Activated CD8-positive, alpha-beta T cell treated with anti-CD3 and anti-CD28 coated beads for 36 hours (primary cell): ENCODE results near the gene PML. TPM values are rescaled to one million over a fixed set of nuclear protein-coding genes. Genes with fewer than 3 reads are reported as not detected.

Source experiments
- ATAC-seq: fragments of 200-7000 bp; cut with Tn5 transposase; one replicate; pipeline ENCODE4 v1.10.0; 2021; ENCODE audit warnings: mild to moderate bottlenecking, moderate library complexity
- CTCF ChIA-PET: fragments of 350-600 bp; sonication (Branson Sonifier 250); formaldehyde crosslinking; loops from one replicate; lab custom pipeline; 2021; ENCODE audit warnings: antibody characterized with exemption; lab: Charles Lee
- POLR2A ChIA-PET: fragments of 350-600 bp; sonication (Branson Sonifier 250); formaldehyde crosslinking; loops from one replicate; lab custom pipeline; 2021; ENCODE audit warnings: antibody characterized with exemption; lab: Charles Lee
- DNase-seq: peaks from one replicate; pipeline ENCODE4 v3.0.0-alpha.2; 2020
- H3K27ac Mint-ChIP-seq: one replicate; pipeline ENCODE4 v1.8.0; 2021; ENCODE audit warnings: mild to moderate bottlenecking, mixed read lengths
- H3K27me3 Mint-ChIP-seq: one replicate; pipeline ENCODE4 v1.8.0; 2021; ENCODE audit warnings: mixed read lengths
- H3K36me3 Mint-ChIP-seq: one replicate; pipeline ENCODE4 v1.8.0; 2021; ENCODE audit warnings: low read depth, mixed read lengths
- H3K4me1 Mint-ChIP-seq: one replicate; pipeline ENCODE4 v1.8.0; 2021; ENCODE audit warnings: low read depth, mixed read lengths
- H3K4me3 Mint-ChIP-seq: one replicate; pipeline ENCODE4 v1.8.0; 2021; ENCODE audit warnings: mild to moderate bottlenecking, moderate library complexity, mixed read lengths
- H3K9me3 Mint-ChIP-seq: one replicate; pipeline ENCODE4 v1.8.0; 2021; ENCODE audit warnings: mixed read lengths
- intact Hi-C: fragments of 100-400 bp; cut with micrococcal nuclease; formaldehyde crosslinking; loops from one replicate; pipeline ENCODE4 v1.10.0; 2022
- total RNA-seq, 2 experiments: library from RNA; stranded (reverse); gene quantifications; one replicate each; pipeline ENCODE4 v1.2.3, GENCODE V29; 2021
- TF ChIP-seq, protein P1 (sequence below): fragments of 200-600 bp; IDR thresholded peaks from one replicate; pipeline ENCODE4 v1.8.0; 2022; ENCODE audit warnings: antibody characterized with exemption, mild to moderate bottlenecking

PML gene
- total RNA-seq, 2 experiments from 2014 or later: 48.8 to 49.6 TPM

DNA sequence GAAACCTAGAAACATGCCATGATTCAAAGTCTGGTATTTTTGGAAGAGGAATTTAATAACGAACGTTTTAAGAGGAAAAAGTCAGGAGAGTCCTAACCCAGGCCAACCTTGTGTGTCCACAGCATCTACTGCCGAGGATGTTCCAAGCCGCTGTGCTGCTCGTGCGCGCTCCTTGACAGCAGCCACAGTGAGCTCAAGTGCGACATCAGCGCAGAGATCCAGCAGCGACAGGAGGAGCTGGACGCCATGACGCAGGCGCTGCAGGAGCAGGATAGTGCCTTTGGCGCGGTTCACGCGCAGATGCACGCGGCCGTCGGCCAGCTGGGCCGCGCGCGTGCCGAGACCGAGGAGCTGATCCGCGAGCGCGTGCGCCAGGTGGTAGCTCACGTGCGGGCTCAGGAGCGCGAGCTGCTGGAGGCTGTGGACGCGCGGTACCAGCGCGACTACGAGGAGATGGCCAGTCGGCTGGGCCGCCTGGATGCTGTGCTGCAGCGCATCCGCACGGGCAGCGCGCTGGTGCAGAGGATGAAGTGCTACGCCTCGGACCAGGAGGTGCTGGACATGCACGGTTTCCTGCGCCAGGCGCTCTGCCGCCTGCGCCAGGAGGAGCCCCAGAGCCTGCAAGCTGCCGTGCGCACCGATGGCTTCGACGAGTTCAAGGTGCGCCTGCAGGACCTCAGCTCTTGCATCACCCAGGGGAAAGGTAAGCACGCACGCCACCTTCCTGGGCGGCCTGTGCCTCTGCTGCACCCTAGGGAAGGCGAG is 28.4 kb downstream of the PML start:
- no peaks in the 10 kb centered on the region for H3K4me1 Mint-ChIP-seq
- intact Hi-C loops: no loop called here
- H3K4me3 Mint-ChIP-seq: no peak overlapping the region
- CTCF ChIA-PET: no interaction called here
- DNase-seq (no peak), ATAC-seq (no peak)
- H3K27me3 Mint-ChIP-seq: no peaks in the 10 kb centered on the region
- H3K9me3 Mint-ChIP-seq: no peaks in the 10 kb centered on the region
- POLR2A ChIA-PET: no interaction called here
- H3K27ac Mint-ChIP-seq: no peak overlapping the region
- H3K36me3 Mint-ChIP-seq: peaks cover 23% of the 10 kb centered on the region
- TF ChIP-seq, protein P1, sequence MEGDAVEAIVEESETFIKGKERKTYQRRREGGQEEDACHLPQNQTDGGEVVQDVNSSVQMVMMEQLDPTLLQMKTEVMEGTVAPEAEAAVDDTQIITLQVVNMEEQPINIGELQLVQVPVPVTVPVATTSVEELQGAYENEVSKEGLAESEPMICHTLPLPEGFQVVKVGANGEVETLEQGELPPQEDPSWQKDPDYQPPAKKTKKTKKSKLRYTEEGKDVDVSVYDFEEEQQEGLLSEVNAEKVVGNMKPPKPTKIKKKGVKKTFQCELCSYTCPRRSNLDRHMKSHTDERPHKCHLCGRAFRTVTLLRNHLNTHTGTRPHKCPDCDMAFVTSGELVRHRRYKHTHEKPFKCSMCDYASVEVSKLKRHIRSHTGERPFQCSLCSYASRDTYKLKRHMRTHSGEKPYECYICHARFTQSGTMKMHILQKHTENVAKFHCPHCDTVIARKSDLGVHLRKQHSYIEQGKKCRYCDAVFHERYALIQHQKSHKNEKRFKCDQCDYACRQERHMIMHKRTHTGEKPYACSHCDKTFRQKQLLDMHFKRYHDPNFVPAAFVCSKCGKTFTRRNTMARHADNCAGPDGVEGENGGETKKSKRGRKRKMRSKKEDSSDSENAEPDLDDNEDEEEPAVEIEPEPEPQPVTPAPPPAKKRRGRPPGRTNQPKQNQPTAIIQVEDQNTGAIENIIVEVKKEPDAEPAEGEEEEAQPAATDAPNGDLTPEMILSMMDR: no peak

GRCh38 chr15:74024687-74025086 is 30.2 kb downstream of the PML start:
- ChIA-PET POLR2A (no interaction called here), CTCF (interaction anchor here (1.0 to 1.4 kb wide), 2 partner anchors 13 to 52 kb away, joined by 3 to 7 read pairs; no protein-coding TSS in a partner anchor)
- Mint-ChIP-seq H3K27me3 (no peaks in the 10 kb centered on the region), H3K27ac (no peak overlapping the region), H3K9me3 (no peaks in the 10 kb centered on the region), H3K4me3 (no peak overlapping the region), H3K36me3 (peaks cover 23% of the 10 kb centered on the region), H3K4me1 (no peaks in the 10 kb centered on the region)
- ATAC-seq: no peak
- TF ChIP-seq, protein P1: no peak
- DNase-seq: no peak
- intact Hi-C loops: no loop called here

DNA sequence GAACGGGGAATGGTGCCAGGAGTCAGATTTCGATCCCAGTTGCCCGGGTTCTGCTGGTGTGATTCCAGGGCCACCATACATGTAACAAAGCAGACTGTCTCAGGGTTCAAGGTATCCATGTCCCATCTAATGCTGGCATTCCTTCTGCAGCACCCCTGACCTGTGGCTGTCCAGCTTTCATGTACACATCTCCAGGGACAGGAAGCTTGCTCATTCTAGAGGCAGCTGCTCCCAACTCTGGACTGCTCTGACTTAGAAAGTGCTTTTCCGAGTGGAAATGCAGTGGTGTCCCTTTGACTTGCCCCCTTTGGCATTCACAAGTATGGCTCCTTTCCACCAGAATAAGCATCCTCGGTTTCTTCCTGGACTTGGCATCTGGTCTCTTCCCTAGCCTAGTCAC is 30.9 kb downstream of the PML start:
- no peak for DNase-seq
- H3K4me1 Mint-ChIP-seq: no peaks in the 10 kb centered on the region
- H3K27me3 Mint-ChIP-seq: no peaks in the 10 kb centered on the region
- H3K36me3 Mint-ChIP-seq: peaks cover 23% of the 10 kb centered on the region
- no peak overlapping the region for H3K4me3 Mint-ChIP-seq
- intact Hi-C loops: no loop called here
- TF ChIP-seq, protein P1: no peak
- H3K9me3 Mint-ChIP-seq: no peaks in the 10 kb centered on the region
- no peak for ATAC-seq
- H3K27ac Mint-ChIP-seq: no peak overlapping the region
- ChIA-PET CTCF (interaction anchor here (1.2 kb wide), 1 partner anchor 52 kb away, joined by 5 read pairs; no protein-coding TSS in a partner anchor), POLR2A (no interaction called here)

GRCh38 chr15:74027688-74028087 is 33.2 kb downstream of the PML start:
- no peak overlapping the region for H3K27ac Mint-ChIP-seq
- POLR2A ChIA-PET: no interaction called here

DNA sequence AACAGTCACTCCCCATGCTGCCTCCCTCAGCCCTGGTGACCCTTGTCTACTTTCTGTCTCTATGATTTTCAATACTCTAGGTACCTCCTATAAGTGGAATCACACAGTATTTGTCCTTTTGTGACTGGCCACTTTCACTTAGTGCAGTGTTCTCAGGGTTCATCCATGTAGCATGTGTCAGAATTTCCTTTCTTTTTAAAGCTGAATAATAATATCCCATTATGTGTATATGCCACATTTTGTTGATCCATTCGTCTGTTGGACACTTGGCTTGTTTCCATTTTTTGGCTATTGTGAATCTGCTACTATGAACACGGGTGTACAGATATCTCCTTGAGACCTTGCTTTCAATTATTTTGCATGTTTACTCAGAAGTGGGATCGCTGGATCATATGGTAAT is 34.1 kb downstream of the PML start:
- H3K9me3 Mint-ChIP-seq: no peaks in the 10 kb centered on the region
- H3K27me3 Mint-ChIP-seq: no peaks in the 10 kb centered on the region
- H3K4me3 Mint-ChIP-seq: no peak overlapping the region
- intact Hi-C loops: no loop called here
- TF ChIP-seq, protein P1: no peak
- DNase-seq (no peak), ATAC-seq (no peak)
- POLR2A ChIA-PET: interaction anchor here (1.0 kb wide), 1 partner anchor 18 kb away, joined by 7 read pairs; no protein-coding TSS in a partner anchor
- H3K4me1 Mint-ChIP-seq: no peaks in the 10 kb centered on the region
- CTCF ChIA-PET: interaction anchor here (1.0 kb wide), 1 partner anchor 20 kb away, joined by 4 read pairs; no protein-coding TSS in a partner anchor
- peaks cover 9% of the 10 kb centered on the region for H3K36me3 Mint-ChIP-seq
- H3K27ac Mint-ChIP-seq: no peak overlapping the region

More at GRCh38 chr15:74027688-74028087, 33.2 kb downstream of the PML start:
- no peak for ATAC-seq
- TF ChIP-seq, protein P1: no peak
- CTCF ChIA-PET: interaction anchor here (0.7 to 1.0 kb wide), 4 partner anchors 9 to 63 kb away, joined by 3 to 4 read pairs (median 4); no protein-coding TSS in a partner anchor
- H3K36me3 Mint-ChIP-seq: peaks cover 14% of the 10 kb centered on the region
- H3K9me3 Mint-ChIP-seq: no peaks in the 10 kb centered on the region
- H3K4me3 Mint-ChIP-seq: no peak overlapping the region
- no peaks in the 10 kb centered on the region for H3K27me3 Mint-ChIP-seq
- no peaks in the 10 kb centered on the region for H3K4me1 Mint-ChIP-seq
- intact Hi-C loops: no loop called here
- DNase-seq: no peak
